Endothelial cell of umbilical vein (primary cell): ENCODE data around the gene PAK4. TPM values are rescaled to one million over a fixed set of nuclear protein-coding genes. Genes with fewer than 3 reads are reported as not detected.

Experiments
- BruUV-seq: library from RNA; stranded (reverse); fragments of 400-500 nt; replicated peaks from 2 replicates; lab custom pipeline; 2021; lab: Mats Ljungman, UMichigan
- CTCF ChIA-PET: fragments of 300-600, 350-600 bp; sonication (Branson Sonifier 250); formaldehyde crosslinking; loops from one replicate; lab custom pipeline; 2021; ENCODE audit warnings: antibody characterized with exemption, inconsistent platforms; lab: Charles Lee
- POLR2A ChIA-PET: fragments of 300-600, 350-600 bp; sonication (Branson Sonifier 250); formaldehyde crosslinking; loops from one replicate; lab custom pipeline; 2021; ENCODE audit warnings: antibody characterized with exemption, inconsistent platforms; lab: Charles Lee
- DNase-seq: peaks from one replicate; pipeline ENCODE4 v3.0.0-alpha.2; 2011; ENCODE audit warnings: low read depth, low spot score
- FAIRE-seq: peaks from 2 replicates; lab custom pipeline; 2011; peaks lifted over from hg19 to GRCh38; lab: Jason Lieb, UNC
- H2AFZ ChIP-seq: 2 replicates; pipeline ENCODE4 v1.6.0; 2012; ENCODE audit warnings: low read depth, low read length, control low read depth, inconsistent platforms
- H3K27ac ChIP-seq: 2 replicates; pipeline ENCODE4 v1.5.1; 2011; ENCODE audit warnings: low read depth, mild to moderate bottlenecking, control low read depth, low read length, moderate library complexity; ENCODE audit not compliant: insufficient read depth
- H3K27me3 ChIP-seq, 2 experiments: 2 replicates each; pipeline versions ENCODE4 v1.6.0 to v1.6.1; 2011; ENCODE audit warnings: low read length in 2 of 2, mixed read lengths in 1 of 2; ENCODE audit not compliant: control insufficient read depth in 2 of 2, insufficient read depth in 2 of 2
- H3K36me3 ChIP-seq, 2 experiments: 2 replicates in 1 of 2; 3 replicates in 1 of 2; pipeline ENCODE4 v1.5.1; 2011; ENCODE audit warnings: low read length in 2 of 2, mild to moderate bottlenecking in 1 of 2, moderate library complexity in 1 of 2; ENCODE audit not compliant: control insufficient read depth in 2 of 2, insufficient read depth in 2 of 2; ENCODE audit errors: extremely low read depth in 1 of 2
- H3K4me1 ChIP-seq: 3 replicates; pipeline ENCODE4 v1.5.1; 2011; ENCODE audit warnings: mild to moderate bottlenecking, low read length; ENCODE audit not compliant: control insufficient read depth, insufficient read depth; ENCODE audit errors: extremely low read depth
- H3K4me2 ChIP-seq: 2 replicates; pipeline ENCODE4 v1.6.1; 2011; ENCODE audit warnings: low read length, control low read depth, mixed read lengths; ENCODE audit not compliant: insufficient read depth
- H3K4me3 ChIP-seq, 3 experiments: fragments of 200-600 bp in 1 of 3; sonication (generic), shearing (Covaris generic) in 1 of 3; replicated peaks in 1 of 3; 2 replicates each; pipeline ENCODE4 v1.5.1; 2011 to 2016; ENCODE audit warnings: control low read depth in 3 of 3, low read length in 3 of 3, mild to moderate bottlenecking in 2 of 3, inconsistent platforms in 1 of 3, low read depth in 1 of 3, moderate library complexity in 1 of 3; ENCODE audit not compliant: insufficient read depth in 1 of 3
- H3K79me2 ChIP-seq: 2 replicates; pipeline ENCODE4 v1.6.0; 2012; ENCODE audit warnings: low read length, inconsistent platforms; ENCODE audit not compliant: control insufficient read depth, insufficient read depth
- H3K9ac ChIP-seq: replicated peaks from 2 replicates; pipeline ENCODE3; 2011; ENCODE audit warnings: low read length, control low read depth; ENCODE audit not compliant: insufficient read depth; ENCODE audit errors: extremely low read depth
- H3K9me1 ChIP-seq: replicated peaks from 3 replicates; pipeline ENCODE4 v1.6.0; 2011; ENCODE audit warnings: mild to moderate bottlenecking, low read length; ENCODE audit not compliant: control insufficient read depth, insufficient read depth; ENCODE audit errors: extremely low read depth
- H3K9me3 ChIP-seq: replicated peaks from 2 replicates; pipeline ENCODE4 v1.5.1; 2012; ENCODE audit warnings: low read length, inconsistent platforms; ENCODE audit not compliant: control insufficient read depth, insufficient read depth
- H4K20me1 ChIP-seq: replicated peaks from 2 replicates; pipeline ENCODE3; 2011; ENCODE audit warnings: mild to moderate bottlenecking, low read length; ENCODE audit not compliant: control insufficient read depth, insufficient read depth; ENCODE audit errors: extremely low read depth
- CTCF ChIP-seq, 2 donors: IDR thresholded peaks; 1 replicate in 1 of 2; 2 replicates in 1 of 2; pipeline ENCODE4 v1.5.1; 2011; ENCODE audit warnings: low read length in 2 of 2, mild to moderate bottlenecking in 2 of 2, moderate library complexity in 2 of 2, control low read depth in 1 of 2, inconsistent platforms in 1 of 2, low read depth in 1 of 2; ENCODE audit not compliant: insufficient read depth in 1 of 2; ENCODE audit errors: extremely low read depth in 1 of 2
- EZH2 ChIP-seq: IDR thresholded peaks from 2 replicates; pipeline ENCODE4 v1.6.1; 2012; ENCODE audit warnings: borderline replicate concordance, low read depth, mild to moderate bottlenecking, moderate library complexity, low read length, inconsistent platforms; ENCODE audit not compliant: severe bottlenecking
- FOS ChIP-seq: IDR thresholded peaks from 2 replicates; pipeline ENCODE4 v1.6.1; 2011; ENCODE audit warnings: mild to moderate bottlenecking, low read length, moderate library complexity, borderline replicate concordance; ENCODE audit not compliant: insufficient read depth
- GATA2 ChIP-seq: IDR thresholded peaks from 2 replicates; pipeline ENCODE4 v1.7.0; 2011; ENCODE audit warnings: low read depth, mild to moderate bottlenecking, moderate library complexity, mixed read lengths, low read length; ENCODE audit not compliant: insufficient read length, insufficient read depth
- JUN ChIP-seq: IDR thresholded peaks from 2 replicates; pipeline ENCODE4 v1.6.1; 2011; ENCODE audit warnings: borderline replicate concordance, low read depth; ENCODE audit not compliant: insufficient read length, insufficient read depth
- MAX ChIP-seq: IDR thresholded peaks from 2 replicates; pipeline ENCODE4 v1.6.1; 2011; ENCODE audit not compliant: insufficient read depth, insufficient read length
- MYC ChIP-seq: IDR thresholded peaks from one replicate; pipeline ENCODE4 v1.6.1; 2011; ENCODE audit warnings: mild to moderate bottlenecking, low read depth, low read length
- POLR2A ChIP-seq: IDR thresholded peaks from 2 replicates; pipeline ENCODE4 v1.6.1; 2012; ENCODE audit warnings: low read depth, mild to moderate bottlenecking, control low read depth, low read length
- POLR2AphosphoS5 ChIP-seq: IDR thresholded peaks from 2 replicates; pipeline ENCODE4 v1.6.1; 2012; ENCODE audit warnings: low read depth, mild to moderate bottlenecking, control low read depth, low read length, moderate library complexity; ENCODE audit not compliant: insufficient read depth
- dilution Hi-C: fragments of 300-500 bp; cut with MboI; formaldehyde crosslinking; loops from one replicate; pipeline ENCODE4 v1.15.0; 2019; ENCODE audit warnings: low sequenced_read_pairs; ENCODE audit not compliant: extremely low pct_ligation_motif_present
- intact Hi-C: fragments of 100-400 bp; cut with micrococcal nuclease; formaldehyde crosslinking; loops from one replicate; pipeline ENCODE4 v1.10.0; 2022
- polyA plus RNA-seq, 4 experiments: library from polyadenylated mRNA; depleted of rRNA in 3 of 4; stranded (reverse) in 3 of 4; unstranded in 1 of 4; fragments of >200 nt; gene quantifications; 2 replicates each; pipeline versions ENCODE4 v1.2.1 to v1.2.3, GENCODE V29; 2011 to 2012; ENCODE audit warnings: missing spikeins in 1 of 4
- total RNA-seq: library from RNA; stranded (reverse); gene quantifications from 2 replicates; pipeline ENCODE4 v1.2.3, GENCODE V29; 2021

The PAK4 gene
- total and polyA plus RNA-seq, 2 donors (not counting 3 experiments of a cell fraction or from before 2014, with no cell fraction given) = 39.8 to 55.4 TPM

- Histone ChIP-seq H3K9me3 (no peaks in the 10 kb centered on the region), H3K36me3 (no peaks in the 10 kb centered on the region), H3K9me1 (no peaks in the 10 kb centered on the region), H3K27me3 (no peaks in the 10 kb centered on the region), H3K9ac (peak overlapping the region; percentile 38), H2AFZ (peak overlapping the region; percentile 90), H3K27ac (peak overlapping the region; percentile 88), H3K4me1 (peaks cover 23% of the 10 kb centered on the region), H3K79me2 (no peaks in the 10 kb centered on the region), H3K4me3 (no peak overlapping the region), H3K4me2 (peak overlapping the region; percentile 67), H4K20me1 (no peaks in the 10 kb centered on the region)
- dilution Hi-C loops (no loop called here), intact Hi-C loops (no loop called here)
- ChIA-PET POLR2A (no interaction called here), CTCF (interaction anchor here (0.8 to 2.2 kb wide), 5 partner anchors 9 to 117 kb away, joined by 3 to 11 read pairs (median 5); no protein-coding TSS in a partner anchor)
- no peak for TF ChIP-seq EZH2
- peak; percentile 56 for TF ChIP-seq FOS
- TF ChIP-seq JUN = peak; percentile 83
- no peak for TF ChIP-seq MYC
- TF ChIP-seq CTCF (IDR thresholded peaks at IDR 0.05; ENCODE audit: extremely low read depth in 1 of 2, insufficient read depth in 1 of 2, low read depth in 1 of 2, low read length in 2 of 2) = no peak
- peak; percentile 70 for TF ChIP-seq POLR2AphosphoS5
- TF ChIP-seq GATA2 = no peak
- no peak for TF ChIP-seq POLR2A
- no peak for TF ChIP-seq MAX
- peak; percentile 75 for DNase-seq
- TSS peak; percentile 34 for BruUV-seq
- FAIRE-seq = peak; percentile 91
These were observed 47.0 kb upstream of the PAK4 start for GRCh38 chr19:39078436-39079200.
